Stimulated activated naive CD8-positive, alpha-beta T cell treated with anti-CD3 and anti-CD28 coated beads, Interleukin-15, amount 100 ng/mL, for 72 hours (primary cell): ENCODE results near the gene GABRR1.
"Not testable (repeated sequence)": the region's sequence is repeated elsewhere in the genome, so short reads cannot be mapped to it uniquely, and the experiment has no call there.

Experiments
- ATAC-seq: fragments of 150-1000 bp; cut with Tn5 transposase; 2 replicates; pipeline ENCODE4 v1.10.0; 2021; ENCODE audit warnings: mild to moderate bottlenecking, moderate library complexity
- DNase-seq, 2 donors: peaks; one replicate each; pipeline ENCODE4 v3.0.0; 2021 to 2022
- H3K27ac Mint-ChIP-seq, 2 donors: one replicate each; pipeline ENCODE4 v1.8.0; 2022; ENCODE audit warnings: mild to moderate bottlenecking in 2 of 2, mixed read lengths in 2 of 2, moderate library complexity in 2 of 2
- H3K27me3 Mint-ChIP-seq: one replicate; pipeline ENCODE4 v1.8.0; 2022; ENCODE audit warnings: mixed read lengths
- H3K4me1 Mint-ChIP-seq: one replicate; pipeline ENCODE4 v1.8.0; 2022; ENCODE audit warnings: mild to moderate bottlenecking, mixed read lengths
- H3K4me3 Mint-ChIP-seq, 2 donors: one replicate each; pipeline ENCODE4 v1.8.0; 2022; ENCODE audit warnings: mild to moderate bottlenecking in 2 of 2, mixed read lengths in 2 of 2, moderate library complexity in 1 of 2
- H3K9me3 Mint-ChIP-seq, 2 donors: one replicate each; pipeline ENCODE4 v1.8.0; 2022; ENCODE audit warnings: mixed read lengths in 2 of 2

Gene GABRR1

DNA sequence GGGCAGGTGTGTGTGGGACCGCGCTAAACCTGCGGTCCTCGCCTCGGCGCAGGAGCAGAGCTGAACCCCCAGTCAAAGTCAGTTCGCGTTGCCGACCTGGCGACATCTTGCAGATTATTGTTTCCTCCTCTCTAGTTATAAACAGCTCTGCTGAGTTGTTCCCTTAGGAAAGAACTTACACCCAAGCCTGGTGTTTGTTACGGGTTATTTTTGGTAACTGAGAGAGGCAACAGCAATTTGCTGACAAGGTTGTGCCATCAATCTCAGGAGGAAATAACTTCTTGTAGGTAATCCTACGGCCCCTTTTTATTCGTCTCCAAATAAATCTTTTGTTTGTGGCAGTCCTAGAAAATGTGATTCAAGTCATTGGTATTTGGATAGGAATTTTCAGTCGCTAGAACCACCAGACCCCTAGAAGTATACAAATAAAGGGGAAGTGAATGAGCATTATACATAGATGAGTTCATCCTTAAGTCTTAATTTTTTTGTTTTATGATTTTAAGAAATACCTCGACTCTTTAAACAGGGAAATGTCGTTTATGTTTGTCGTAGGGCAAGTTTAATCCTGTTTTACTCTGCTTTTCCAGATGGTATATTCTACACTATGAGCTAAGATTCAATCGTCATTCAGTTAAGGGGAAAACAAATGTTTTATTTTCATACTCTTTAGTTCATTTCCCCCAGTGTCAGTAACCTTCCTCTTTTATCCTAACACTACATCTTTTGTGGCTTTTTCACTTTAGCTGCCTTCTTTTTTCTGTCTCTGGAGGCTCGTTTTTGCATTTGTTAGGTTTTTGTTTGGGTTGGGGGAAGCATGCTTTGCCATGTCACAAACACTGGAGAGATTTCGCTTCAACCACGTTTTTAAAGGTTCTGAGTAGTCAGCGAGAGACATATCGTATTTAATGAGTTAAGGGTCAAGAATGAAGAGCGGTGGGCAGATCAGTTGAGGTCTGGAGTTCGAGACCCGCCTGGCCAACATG lies 70.1 kb downstream of the GABRR1 start:
- peaks cover 43% of the 10 kb centered on the region for H3K4me1 Mint-ChIP-seq
- H3K27me3 Mint-ChIP-seq, result no peaks in the 10 kb centered on the region
- peak overlapping the region; percentile 80 to 85 for H3K4me3 Mint-ChIP-seq
- H3K27ac Mint-ChIP-seq, result peak overlapping the region; percentile 34 to 80
- DNase-seq (no peak), ATAC-seq (no peak)
- H3K9me3 Mint-ChIP-seq, result no peaks in the 10 kb centered on the region

DNA sequence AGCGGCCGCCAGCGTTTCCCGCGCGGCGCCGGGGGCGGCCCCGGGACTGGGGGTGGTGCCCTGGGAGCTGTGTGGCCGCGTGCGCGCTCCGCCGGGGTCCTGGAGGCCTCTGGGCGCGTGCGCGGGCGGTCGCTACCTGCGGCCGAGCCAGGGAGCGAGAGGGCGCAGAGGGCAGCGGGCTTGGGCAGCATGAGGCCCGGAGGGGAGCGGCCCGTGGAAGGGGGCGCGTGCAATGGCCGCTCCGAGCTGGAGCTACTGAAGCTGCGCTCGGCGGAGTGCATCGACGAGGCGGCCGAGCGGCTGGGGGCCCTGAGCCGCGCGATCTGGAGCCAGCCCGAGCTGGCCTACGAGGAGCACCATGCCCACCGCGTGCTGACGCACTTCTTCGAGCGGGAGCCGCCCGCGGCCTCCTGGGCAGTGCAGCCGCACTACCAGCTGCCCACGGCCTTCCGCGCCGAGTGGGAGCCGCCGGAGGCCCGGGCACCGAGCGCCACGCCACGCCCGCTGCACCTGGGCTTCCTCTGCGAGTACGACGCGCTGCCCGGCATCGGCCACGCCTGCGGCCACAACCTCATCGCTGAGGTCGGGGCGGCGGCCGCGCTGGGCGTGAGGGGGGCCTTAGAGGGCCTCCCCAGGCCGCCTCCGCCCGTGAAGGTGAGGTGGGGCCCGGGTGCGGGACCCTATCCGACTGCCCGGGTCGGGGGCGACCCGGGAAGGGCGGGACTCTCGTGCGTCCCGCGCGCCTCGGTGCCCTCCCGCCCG lies 71.0 kb downstream of the GABRR1 start, which contains the start of gene PM20D2:
PM20D2 (plus strand) TSS at position 100 of the 762 bp plus-strand sequence; CDS start at position 190, 90 bp downstream.
- Mint-ChIP-seq H3K27me3 (no peaks in the 10 kb centered on the region), H3K4me1 (peaks cover 43% of the 10 kb centered on the region), H3K9me3 (no peaks in the 10 kb centered on the region), H3K27ac (peak within 1 kb of the TSS; percentile 59 to 99), H3K4me3 (peak within 1 kb of the TSS; percentile 88 to 91)
- DNase-seq (peak; percentile 77 to 79), ATAC-seq (peak; percentile 88)

DNA sequence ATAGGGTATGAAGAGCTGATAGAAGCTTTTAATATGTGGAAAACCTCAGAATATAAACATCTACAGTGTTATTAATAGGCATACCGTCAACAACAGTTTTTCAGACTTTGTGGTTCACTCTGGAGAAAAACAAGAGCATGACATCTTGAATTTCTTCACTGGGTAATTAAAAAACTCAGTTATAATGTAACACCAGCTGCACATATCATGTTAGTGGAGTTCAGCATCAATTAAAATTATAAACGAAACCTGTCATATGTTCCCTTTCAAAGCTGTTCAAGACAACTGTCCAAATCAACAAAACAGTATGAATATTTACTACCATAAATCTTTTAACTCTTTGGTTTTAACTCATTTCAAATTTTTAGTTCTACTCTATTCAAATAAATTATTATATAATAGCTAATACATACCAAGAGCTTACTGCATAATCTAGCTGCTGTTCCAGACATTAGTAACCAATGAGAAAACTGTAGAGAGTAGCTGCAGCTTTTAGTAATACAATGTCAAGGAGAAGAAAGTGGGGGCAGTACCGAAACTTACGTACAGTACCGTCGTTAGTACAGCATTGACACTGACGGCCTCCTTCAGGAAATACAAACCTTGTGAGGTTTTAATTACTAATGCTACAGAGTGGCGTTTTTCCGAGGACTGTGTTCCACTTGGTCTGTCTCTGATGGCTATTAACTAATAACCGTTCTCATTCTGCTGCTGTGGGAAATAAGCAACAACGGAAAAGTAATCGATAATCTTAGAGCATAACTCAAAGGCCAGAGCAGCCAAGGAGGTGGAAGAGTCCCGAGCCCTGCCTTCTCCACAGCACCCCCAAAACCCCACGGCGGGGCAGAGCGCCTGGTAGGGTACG lies 71.8 kb downstream of the GABRR1 start:
- DNase-seq (peak in 1 of 2 donors; percentile 52), ATAC-seq (peak; percentile 81)
- peaks cover 43% of the 10 kb centered on the region for H3K4me1 Mint-ChIP-seq
- peak overlapping the region; percentile 88 to 91 for H3K4me3 Mint-ChIP-seq
- H3K27ac Mint-ChIP-seq, result peak overlapping the region; percentile 59 to 99
- H3K9me3 Mint-ChIP-seq, result no peaks in the 10 kb centered on the region
- H3K27me3 Mint-ChIP-seq, result no peaks in the 10 kb centered on the region

DNA sequence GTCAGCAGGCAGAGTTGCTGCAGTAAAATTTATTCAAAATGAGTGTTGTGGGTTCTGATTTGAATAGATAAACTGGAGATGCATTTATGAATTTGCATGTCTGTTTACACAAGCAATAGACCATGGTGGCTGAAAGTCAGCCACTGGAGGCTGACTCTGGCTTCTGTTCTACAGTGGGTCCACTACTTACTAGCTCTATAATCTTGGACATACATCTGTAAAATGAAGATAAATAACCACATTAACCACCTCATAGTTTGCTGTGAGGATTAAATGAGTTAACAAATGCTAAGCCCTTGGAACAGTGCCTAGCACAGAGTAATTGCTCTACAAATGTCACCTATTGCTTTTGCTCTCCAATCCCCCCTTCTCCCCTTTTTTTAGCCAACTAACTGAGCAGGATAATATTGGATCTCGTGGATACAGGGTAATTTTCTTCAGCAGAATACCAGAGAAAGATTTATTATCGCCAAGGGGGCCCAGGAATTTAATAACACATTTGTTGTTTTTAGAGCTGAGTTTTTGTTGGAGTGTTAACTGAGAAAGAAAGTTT lies 72.7 kb downstream of the GABRR1 start:
- peaks cover 37% of the 10 kb centered on the region for H3K4me1 Mint-ChIP-seq
- no peaks in the 10 kb centered on the region for H3K9me3 Mint-ChIP-seq

DNA sequence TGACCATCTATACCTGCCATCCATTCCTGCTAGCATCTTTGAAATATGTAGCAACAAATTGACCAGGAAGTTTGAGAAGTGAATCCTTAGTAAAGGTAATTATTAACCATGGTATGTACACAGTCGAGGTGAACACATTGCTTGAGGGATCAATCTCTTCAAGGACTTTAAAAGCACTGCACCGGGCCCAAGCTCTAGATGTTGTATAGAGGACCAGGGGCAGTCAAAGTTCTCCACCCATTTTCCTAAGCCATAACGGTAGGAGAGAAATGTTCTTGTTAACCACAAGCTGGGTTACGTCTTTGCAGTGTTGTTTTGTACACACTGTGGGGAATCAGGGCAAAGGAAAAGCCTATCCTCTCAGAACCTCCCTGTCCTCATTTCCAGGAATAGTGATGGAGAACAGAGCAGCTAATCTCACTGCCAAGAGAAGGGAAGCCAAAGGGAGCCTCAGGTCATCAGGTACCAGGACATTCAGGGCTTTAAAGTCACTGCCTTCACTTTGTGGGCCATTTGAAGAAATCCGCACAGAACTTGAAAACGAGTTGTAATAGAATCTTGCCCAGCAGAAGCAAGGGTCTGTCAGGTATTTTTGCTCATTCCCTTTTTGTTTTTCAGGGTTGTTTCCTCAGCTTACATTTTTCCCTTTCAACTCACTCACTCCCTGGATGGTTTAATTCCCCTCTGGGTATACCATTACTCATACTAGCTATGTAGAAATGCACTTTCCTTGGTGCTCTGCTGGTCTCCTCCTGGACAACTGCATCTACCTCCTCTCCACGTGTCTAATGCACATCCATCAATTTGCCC lies 76.6 kb downstream of the GABRR1 start:
- DNase-seq (no peak), ATAC-seq (no peak)
- H3K9me3 Mint-ChIP-seq, result no peaks in the 10 kb centered on the region
- H3K4me3 Mint-ChIP-seq, result no peak overlapping the region
- H3K4me1 Mint-ChIP-seq, result peaks cover 14% of the 10 kb centered on the region
- H3K27me3 Mint-ChIP-seq, result no peaks in the 10 kb centered on the region
- no peak overlapping the region for H3K27ac Mint-ChIP-seq

More for the DNA sequence above, 72.7 kb downstream of the GABRR1 start:
- Mint-ChIP-seq H3K27me3 (no peaks in the 10 kb centered on the region), H3K27ac (no peak overlapping the region), H3K4me3 (no peak overlapping the region)
- no peak for ATAC-seq
- no peak for DNase-seq

DNA sequence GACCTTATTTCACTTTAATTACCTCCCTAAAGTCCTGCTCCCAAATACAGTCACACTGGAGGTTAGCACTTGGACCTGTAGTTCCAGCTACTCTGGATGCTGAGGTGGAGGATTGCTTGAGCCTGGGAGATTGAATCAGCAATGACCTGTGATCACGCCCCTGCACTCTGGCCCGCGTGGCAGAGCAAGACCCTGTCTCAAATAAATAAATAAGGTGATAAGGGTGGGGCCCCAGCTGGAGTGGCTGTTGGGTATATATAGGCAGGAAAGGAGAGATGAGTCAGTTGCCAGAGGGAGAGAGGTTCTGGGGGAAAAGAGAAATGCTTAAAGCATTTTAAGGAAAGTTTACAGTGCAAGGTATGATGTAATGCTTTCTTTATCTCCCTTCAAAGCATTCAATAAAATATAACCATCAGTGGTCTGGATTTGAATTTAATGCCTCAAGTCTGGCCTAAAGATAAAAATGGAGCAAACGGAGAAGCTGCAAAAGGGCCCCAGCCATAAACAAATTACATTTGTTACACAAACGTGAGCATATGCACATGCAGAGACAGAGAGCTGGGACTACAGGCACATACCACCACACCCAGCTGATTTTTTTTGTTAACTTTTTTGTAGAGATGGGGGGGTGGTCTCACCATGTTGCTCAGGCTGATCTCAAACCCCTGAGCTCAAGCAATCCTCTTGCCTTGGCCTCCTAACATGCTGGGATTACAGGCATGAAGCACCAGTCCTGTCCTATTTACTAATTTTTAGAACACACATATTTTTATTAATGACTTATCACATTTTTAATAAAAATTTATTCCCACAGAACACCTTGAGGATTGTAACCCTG lies 77.4 kb downstream of the GABRR1 start:
- DNase-seq (no peak), ATAC-seq (peak; percentile 26)
- Mint-ChIP-seq H3K27me3 (no peaks in the 10 kb centered on the region), H3K4me3 (no peak overlapping the region), H3K9me3 (no peaks in the 10 kb centered on the region), H3K4me1 (peaks cover 13% of the 10 kb centered on the region), H3K27ac (no peak overlapping the region)

DNA sequence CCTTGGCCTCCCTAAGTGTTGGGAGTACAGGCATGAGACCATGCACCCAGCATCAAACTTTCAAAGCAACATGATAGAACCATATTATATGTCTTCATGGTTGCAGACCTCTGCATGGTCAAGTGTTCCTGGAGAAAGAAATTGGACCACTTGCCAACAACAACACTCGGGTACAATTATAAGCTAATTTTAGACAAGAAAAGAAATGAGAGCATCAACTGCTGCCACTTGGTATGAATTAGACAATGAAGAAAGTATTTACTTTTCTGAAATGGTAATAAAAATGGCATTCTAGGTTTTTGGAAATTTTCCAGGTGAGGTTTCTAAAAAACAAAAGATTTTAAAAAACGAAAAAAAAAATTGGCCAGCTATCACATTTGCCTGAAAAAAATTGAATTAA lies 79.0 kb downstream of the GABRR1 start:
- no peaks in the 10 kb centered on the region for H3K4me1 Mint-ChIP-seq
- DNase-seq, result no peak
- H3K27me3 Mint-ChIP-seq, result no peaks in the 10 kb centered on the region
- no peaks in the 10 kb centered on the region for H3K9me3 Mint-ChIP-seq
- H3K4me3 Mint-ChIP-seq, result no peak overlapping the region
- H3K27ac Mint-ChIP-seq, result no peak overlapping the region
- no peak for ATAC-seq

DNA sequence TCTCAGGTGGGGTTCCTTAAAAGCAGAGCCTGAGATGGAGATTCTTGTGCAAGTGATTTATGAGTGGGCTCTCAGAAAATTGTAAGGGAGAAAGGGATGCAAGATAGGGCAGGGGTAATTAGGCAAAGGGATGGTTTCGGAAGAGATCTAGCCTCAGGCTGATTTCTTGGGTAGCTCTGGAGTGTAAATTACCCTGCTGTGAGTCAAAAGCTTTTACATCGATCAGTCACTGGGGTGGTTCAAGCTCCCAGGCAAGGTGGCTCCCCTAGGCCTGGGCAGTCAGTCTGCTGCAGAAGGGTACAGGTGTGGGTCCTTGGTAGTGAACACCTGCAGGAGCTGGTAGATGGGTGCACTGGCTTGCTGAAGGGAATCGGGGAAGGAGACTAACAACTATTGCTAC lies 82.4 kb downstream of the GABRR1 start:
- H3K4me1 Mint-ChIP-seq, result no peaks in the 10 kb centered on the region
- DNase-seq (no peak), ATAC-seq (no peak)
- no peak overlapping the region for H3K27ac Mint-ChIP-seq
- H3K27me3 Mint-ChIP-seq, result no peaks in the 10 kb centered on the region
- no peak overlapping the region for H3K4me3 Mint-ChIP-seq
- no peaks in the 10 kb centered on the region for H3K9me3 Mint-ChIP-seq

DNA sequence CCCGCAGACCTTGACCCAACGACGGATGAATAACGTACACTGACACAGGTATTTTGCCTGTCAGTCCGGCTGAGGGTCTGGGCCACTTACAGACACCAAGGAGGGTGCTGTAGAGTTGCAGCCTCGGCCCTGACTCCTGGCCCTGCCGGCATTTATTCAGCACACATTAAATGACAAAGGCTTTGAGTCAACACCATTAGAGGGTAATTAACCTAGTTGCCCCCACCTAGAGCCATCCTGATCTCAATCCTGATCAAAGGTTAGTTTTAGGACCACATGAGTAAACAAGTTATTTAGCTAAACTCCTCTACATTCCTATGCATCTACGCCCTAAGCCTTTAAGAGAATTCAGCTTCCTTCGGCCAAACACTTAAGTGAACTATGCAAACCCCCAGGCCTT lies 83.2 kb downstream of the GABRR1 start:
- Mint-ChIP-seq H3K27me3 (no peaks in the 10 kb centered on the region), H3K4me3 (no peak overlapping the region), H3K9me3 (no peaks in the 10 kb centered on the region), H3K4me1 (no peaks in the 10 kb centered on the region), H3K27ac (no peak overlapping the region)
- ATAC-seq (no peak), DNase-seq (no peak)

DNA sequence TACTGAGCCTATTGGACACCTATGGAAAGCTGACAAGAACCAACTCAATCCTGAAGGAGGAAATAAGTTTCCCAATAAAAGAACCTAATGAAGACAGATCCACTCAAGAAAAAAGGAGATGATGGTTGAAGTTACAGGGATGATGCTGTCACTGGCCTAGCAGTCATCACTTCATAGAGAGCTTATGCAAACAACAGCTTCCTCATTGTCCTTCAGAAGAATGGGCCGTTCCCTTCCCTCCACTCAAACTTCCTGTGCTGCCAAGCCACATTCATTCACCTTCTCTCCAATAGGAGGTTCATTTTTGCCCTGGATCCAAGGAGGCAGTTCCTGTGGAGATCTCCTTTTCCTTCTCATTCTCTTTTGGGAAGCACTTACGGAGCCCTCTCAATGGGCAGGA lies 85.1 kb downstream of the GABRR1 start:
- DNase-seq (no peak), ATAC-seq (no peak)
- Mint-ChIP-seq H3K9me3 (peaks cover 6% of the 10 kb centered on the region in 2 donors), H3K4me1 (no peaks in the 10 kb centered on the region), H3K4me3 (no peak overlapping the region), H3K27me3 (no peaks in the 10 kb centered on the region), H3K27ac (no peak overlapping the region)

DNA sequence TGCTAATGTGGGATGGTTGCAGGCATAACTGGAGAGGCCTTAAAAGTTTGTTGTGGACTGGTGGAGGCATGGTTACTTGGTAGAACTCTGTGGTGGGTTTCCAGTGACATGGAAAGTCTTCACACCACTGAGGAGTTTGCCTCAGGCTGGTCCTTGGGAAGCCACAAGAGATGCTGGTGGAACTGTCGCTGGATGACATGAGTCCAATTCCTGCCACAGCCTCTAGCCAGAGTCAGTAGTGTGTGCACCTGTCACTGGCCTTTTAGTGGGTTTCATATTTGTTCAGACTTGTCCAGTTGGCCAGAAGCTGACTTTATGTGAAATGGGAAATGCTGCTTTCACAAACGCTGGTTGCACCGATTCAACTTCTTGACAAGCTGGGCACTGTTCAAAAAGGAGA lies 85.6 kb downstream of the GABRR1 start:
- Mint-ChIP-seq H3K9me3 (peaks cover 6% of the 10 kb centered on the region in 2 donors), H3K27ac (no peak overlapping the region), H3K4me1 (no peaks in the 10 kb centered on the region), H3K4me3 (no peak overlapping the region), H3K27me3 (no peaks in the 10 kb centered on the region)
- ATAC-seq (no peak), DNase-seq (no peak)

DNA sequence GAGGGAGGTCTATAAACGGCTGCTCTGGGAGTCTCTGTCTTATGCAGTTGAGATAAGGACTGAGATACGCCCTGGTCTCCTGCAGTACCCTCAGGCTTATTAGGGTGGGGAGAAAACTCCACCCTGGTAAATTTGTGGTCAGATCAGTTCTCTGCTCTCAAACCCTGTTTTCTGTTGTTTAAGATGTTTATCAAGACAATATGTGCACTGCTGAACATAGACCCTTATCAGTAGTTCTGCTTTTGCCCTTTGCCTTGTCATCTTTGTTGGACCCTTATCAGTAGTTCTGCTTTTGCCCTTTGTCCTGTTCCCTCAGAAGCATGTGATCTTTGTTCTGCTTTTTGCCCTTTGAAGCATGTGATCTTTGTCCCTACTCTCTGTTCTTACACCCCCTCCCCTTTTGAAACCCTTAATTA lies 88.9 kb downstream of the GABRR1 start:
- H3K27ac Mint-ChIP-seq, H3K27me3 Mint-ChIP-seq, H3K4me1 Mint-ChIP-seq: not testable (repeated sequence)

More for the DNA sequence above, 88.9 kb downstream of the GABRR1 start:
- DNase-seq, ATAC-seq, H3K4me3 Mint-ChIP-seq, H3K9me3 Mint-ChIP-seq: not testable (repeated sequence)
